GM12878 (cell line): ENCODE data around the gene CDCP2. TPM values are rescaled to one million over a fixed set of nuclear protein-coding genes. Genes with fewer than 3 reads are reported as not detected.

Experiments used
- ATAC-seq: fragments of 200-7000 bp; cut with Tn5 transposase; 3 replicates; pipeline ENCODE4 v1.9.1; 2020; ENCODE audit warnings: mild to moderate bottlenecking, moderate library complexity
- BruUV-seq: library from RNA; stranded (reverse); fragments of 400-500 nt; replicated peaks from 2 replicates; lab custom pipeline; 2021; lab: Mats Ljungman, UMichigan
- CTCF ChIA-PET: fragments of 300-600 bp; sonication (Branson Sonifier 250); formaldehyde crosslinking; extraction: SDS; loops from one replicate; lab custom pipeline; 2021; ENCODE audit warnings: inconsistent platforms; lab: Yijun Ruan, JAX
- POLR2A ChIA-PET: fragments of 350-600 bp; formaldehyde crosslinking; extraction: SDS; loops from one replicate; lab custom pipeline; 2021; ENCODE audit warnings: inconsistent platforms; lab: Charles Lee
- RAD21 ChIA-PET: fragments of 300-600 bp; sonication (Branson Sonifier 250); formaldehyde crosslinking; loops from one replicate; lab custom pipeline; 2023; ENCODE audit warnings: antibody characterized with exemption; ENCODE audit not compliant: unreplicated experiment; lab: Charles Lee
- SMC1A ChIA-PET: fragments of 300-600 bp; sonication (Branson Sonifier 250); formaldehyde crosslinking; loops from one replicate; lab custom pipeline; 2023; ENCODE audit not compliant: unreplicated experiment, uncharacterized antibody; lab: Charles Lee
- DNase-seq: peaks from one replicate; pipeline ENCODE4 v3.0.0-alpha.2; 2011; ENCODE audit warnings: low read depth, low spot score
- FAIRE-seq: peaks from 3 replicates; lab custom pipeline; 2011; peaks lifted over from hg19 to GRCh38; lab: Jason Lieb, UNC
- H2AFZ ChIP-seq: 2 replicates; pipeline ENCODE4 v1.6.0; 2011; ENCODE audit warnings: low read depth, low read length, control low read depth; ENCODE audit not compliant: control insufficient read depth
- H3K27ac ChIP-seq: 2 replicates; pipeline ENCODE4 v1.5.1; 2011; ENCODE audit warnings: control low read depth; ENCODE audit not compliant: control insufficient read depth, insufficient read depth
- H3K27me3 ChIP-seq, 2 experiments: replicated peaks in 1 of 2; 2 replicates each; pipeline versions ENCODE4 v1.6.0 to v1.6.1; 2011; ENCODE audit warnings: low read length in 1 of 2; ENCODE audit not compliant: control insufficient read depth in 2 of 2, insufficient read depth in 2 of 2
- H3K36me3 ChIP-seq, 2 experiments: 2 replicates each; pipeline ENCODE4 v1.5.1; 2011; ENCODE audit warnings: low read length in 1 of 2; ENCODE audit not compliant: control insufficient read depth in 2 of 2, insufficient read depth in 2 of 2
- H3K4me1 ChIP-seq: 2 replicates; pipeline ENCODE4 v1.6.1; 2011; ENCODE audit warnings: mild to moderate bottlenecking, low read length, moderate library complexity, mixed read lengths; ENCODE audit not compliant: control insufficient read depth, insufficient read depth
- H3K4me2 ChIP-seq: 2 replicates; pipeline ENCODE4 v1.6.0; 2011; ENCODE audit warnings: control low read depth; ENCODE audit not compliant: control insufficient read depth, insufficient read depth
- H3K4me3 ChIP-seq: fragments of 200-600 bp; sonication (generic); 2 replicates; pipeline ENCODE4 v1.5.1; 2016
- H3K79me2 ChIP-seq: 2 replicates; pipeline ENCODE4 v1.6.0; 2011; ENCODE audit warnings: low read length; ENCODE audit not compliant: control insufficient read depth, insufficient read depth
- H3K9ac ChIP-seq: 2 replicates; pipeline ENCODE4 v1.8.0; 2011; ENCODE audit warnings: low read length, control low read depth, mixed read lengths; ENCODE audit not compliant: control insufficient read depth, insufficient read depth
- H3K9me3 ChIP-seq: replicated peaks from 3 replicates; pipeline ENCODE4 v1.5.1; 2011; ENCODE audit warnings: mild to moderate bottlenecking, low read length; ENCODE audit not compliant: control insufficient read depth, insufficient read depth
- H4K20me1 ChIP-seq: 2 replicates; pipeline ENCODE4 v1.6.0; 2011; ENCODE audit not compliant: control insufficient read depth, insufficient read depth
- CEBPZ ChIP-seq: fragments of 150-350 bp; IDR thresholded peaks from 2 replicates; pipeline ENCODE4 v1.6.1; 2016; ENCODE audit warnings: low read depth, low read length
- CREB1 ChIP-seq: IDR thresholded peaks from 2 replicates; pipeline ENCODE4 v1.6.1; 2012; ENCODE audit warnings: low read depth, mild to moderate bottlenecking, inconsistent platforms
- HCFC1 ChIP-seq: fragments of 150-350 bp; IDR thresholded peaks from 2 replicates; pipeline ENCODE4 v1.6.1; 2014; ENCODE audit warnings: low read length
- HSF1 ChIP-seq: fragments of 150-350 bp; IDR thresholded peaks from 2 replicates; pipeline ENCODE4 v1.6.1; 2014; ENCODE audit warnings: mild to moderate bottlenecking, low read depth, low read length
- NR2C1 ChIP-seq: fragments of 450-650 bp; IDR thresholded peaks from 2 replicates; pipeline ENCODE4 v1.6.1; 2017; ENCODE audit warnings: antibody characterized with exemption, mild to moderate bottlenecking, moderate library complexity
- NRF1 ChIP-seq: conservative IDR thresholded peaks from 2 replicates; pipeline ENCODE4 v1.6.1; 2011; ENCODE audit warnings: mild to moderate bottlenecking, low read depth, low read length, improper control_type of control experiment
- POLR2A ChIP-seq: IDR thresholded peaks from 2 replicates; pipeline ENCODE4 v1.6.1; 2011; ENCODE audit warnings: low read depth, mild to moderate bottlenecking, low read length
- POU2F2 ChIP-seq: IDR thresholded peaks from 3 replicates; pipeline ENCODE4 v1.6.1; 2011; ENCODE audit warnings: low read depth, mild to moderate bottlenecking, low read length, borderline replicate concordance
- SIX5 ChIP-seq: IDR thresholded peaks from 2 replicates; pipeline ENCODE4 v1.6.1; 2011; ENCODE audit warnings: mild to moderate bottlenecking, low read depth, low read length, moderate library complexity; ENCODE audit not compliant: severe bottlenecking
- SMARCA5 ChIP-seq: fragments of 450-650 bp; IDR thresholded peaks from 2 replicates; pipeline ENCODE4 v1.6.1; 2017; ENCODE audit warnings: mild to moderate bottlenecking
- TCF12 ChIP-seq: IDR thresholded peaks from 2 replicates; pipeline ENCODE4 v1.6.1; 2011; ENCODE audit warnings: low read depth, mild to moderate bottlenecking, low read length
- YY1 ChIP-seq: IDR thresholded peaks from 2 replicates; pipeline ENCODE4 v1.6.1; 2011; ENCODE audit warnings: low read depth, mild to moderate bottlenecking, low read length
- WGBS: methylation state at CpG from one replicate; pipeline ENCODE4 v1.1.6; 2016; ENCODE audit warnings: low lambda C conversion rate; ENCODE audit not compliant: insufficient replicate concordance, insufficient coverage; ENCODE audit errors: missing lambda C conversion rate; 5-methylcytosine and 5-hydroxymethylcytosine counted together
- in situ Hi-C: fragments of 300-500 bp; cut with MboI; formaldehyde crosslinking; loops from 9 replicates; pipeline ENCODE4 v1.14.3; 2018; ENCODE audit warnings: mixed read lengths
- intact Hi-C: fragments of 100-400 bp; cut with micrococcal nuclease; formaldehyde crosslinking; loops from one replicate; pipeline ENCODE4 v1.14.2; 2022; ENCODE audit not compliant: unreplicated experiment
- polyA plus RNA-seq, 11 experiments: library from polyadenylated mRNA; depleted of rRNA in 4 of 11; unstranded in 6 of 11; stranded (reverse) in 5 of 11; fragments of >200 nt; fragmentation: Nextera tagmentation in 4 of 11; fragmentation: Illumina TruSeq in 1 of 11; extraction: Ambion mirVana in 4 of 11; extraction: Trizol in 1 of 11; gene quantifications; 1 replicate in 1 of 11; 2 replicates in 10 of 11; pipeline versions ENCODE4 v1.2.1 to v1.2.3, GENCODE V29; 2011 to 2016; ENCODE audit warnings: inconsistent platforms in 2 of 11, missing spikeins in 2 of 11, low read depth in 1 of 11
- total RNA-seq, 4 experiments: library from RNA; depleted of rRNA in 3 of 4; stranded (reverse); fragments of >200 nt in 3 of 4; fragmentation: Illumina TruSeq in 1 of 4; extraction: Trizol in 1 of 4; gene quantifications; 2 replicates each; pipeline versions ENCODE4 v1.2.1 to v1.2.3, GENCODE V29; 2013 to 2021
- TF ChIP-seq, protein P1 (sequence below): IDR thresholded peaks from 2 replicates; pipeline ENCODE4 v1.6.1; 2011; ENCODE audit warnings: low read depth, mild to moderate bottlenecking, low read length, moderate library complexity, borderline replicate concordance; ENCODE audit errors: extremely low read depth

CDCP2 gene
- total and polyA plus RNA-seq, 10 of the 15 experiments (the other 5 are each of a cell fraction or from before 2014, with no cell fraction given), result 0.06 TPM; not detected in 9

- peak; percentile 18 for FAIRE-seq
- in situ Hi-C loops, result no loop called here
Observed at GRCh38 chr1:54103414-54103813, 49.4 kb downstream of the CDCP2 start.

GRCh38 chr1:54100500-54100899 lies 52.3 kb downstream of the CDCP2 start:
- Histone ChIP-seq H3K9me3 (no peaks in the 10 kb centered on the region), H3K4me3 (no peak overlapping the region), H3K9ac (no peak overlapping the region), H2AFZ (no peak overlapping the region), H3K27me3 (no peaks in the 10 kb centered on the region), H3K79me2 (no peaks in the 10 kb centered on the region), H3K36me3 (peaks cover 3 to 4% of the 10 kb centered on the region in 2 experiments; a peak in 3 of 4 replicates), H3K4me2 (no peak overlapping the region), H4K20me1 (no peaks in the 10 kb centered on the region), H3K4me1 (no peaks in the 10 kb centered on the region), H3K27ac (no peak overlapping the region)
- ATAC-seq (no peak), FAIRE-seq (no peak), DNase-seq (no peak)
- WGBS, result 75% methylated on average over 2 of the region's 2 CpGs
- CTCF ChIA-PET, result no interaction called here
- no TSS peak for BruUV-seq
- intact Hi-C loops (no loop called here), in situ Hi-C loops (no loop called here)
- RAD21 ChIA-PET, result no interaction called here
- POLR2A ChIA-PET, result no interaction called here
- SMC1A ChIA-PET, result no interaction called here
- TF ChIP-seq POU2F2, result no peak
- TF ChIP-seq TCF12, result no peak
- TF ChIP-seq SIX5, result no peak
- no peak for TF ChIP-seq POLR2A
- TF ChIP-seq CEBPZ, result no peak
- TF ChIP-seq NR2C1, result no peak
- no peak for TF ChIP-seq HSF1
- TF ChIP-seq, protein P1, sequence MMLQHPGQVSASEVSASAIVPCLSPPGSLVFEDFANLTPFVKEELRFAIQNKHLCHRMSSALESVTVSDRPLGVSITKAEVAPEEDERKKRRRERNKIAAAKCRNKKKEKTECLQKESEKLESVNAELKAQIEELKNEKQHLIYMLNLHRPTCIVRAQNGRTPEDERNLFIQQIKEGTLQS, result no peak
- TF ChIP-seq CREB1, result no peak

More at GRCh38 chr1:54103414-54103813, 49.4 kb downstream of the CDCP2 start:
- intact Hi-C loops, result no loop called here
- no peaks in the 10 kb centered on the region for H3K27me3 ChIP-seq
- RAD21 ChIA-PET, result no interaction called here
- H3K9ac ChIP-seq, result no peak overlapping the region
- ATAC-seq (no peak), DNase-seq (no peak)
- POLR2A ChIA-PET, result no interaction called here
- no TSS peak for BruUV-seq
- TF ChIP-seq HCFC1, result no peak
- no peak for TF ChIP-seq YY1
- TF ChIP-seq SMARCA5, result no peak
- no peak for TF ChIP-seq NRF1
- TF ChIP-seq CREB1, result no peak
- no peaks in the 10 kb centered on the region for H3K4me1 ChIP-seq
- WGBS, result 94% methylated on average over 6 of the region's 6 CpGs
- H4K20me1 ChIP-seq, result no peaks in the 10 kb centered on the region
- H3K4me2 ChIP-seq, result no peak overlapping the region
- H3K9me3 ChIP-seq, result no peaks in the 10 kb centered on the region
- SMC1A ChIA-PET, result no interaction called here
- H3K4me3 ChIP-seq, result no peak overlapping the region
- CTCF ChIA-PET, result interaction anchor here (1.2 to 1.3 kb wide), 2 partner anchors 14 to 21 kb away, joined by 3 to 4 read pairs; no protein-coding TSS in a partner anchor
- no peak overlapping the region for H3K27ac ChIP-seq
- no peak overlapping the region for H2AFZ ChIP-seq
- H3K36me3 ChIP-seq, result no peaks in the 10 kb centered on the region; a peak in 1 of 4 replicates
- H3K79me2 ChIP-seq, result no peaks in the 10 kb centered on the region
